ENCODE results near the gene TRAF2. TPM values are rescaled to one million over a fixed set of nuclear protein-coding genes. Genes with fewer than 3 reads are reported as not detected.

Gene TRAF2
- total RNA-seq, 1 donor from 2014 or later: 16.5 TPM

DNA sequence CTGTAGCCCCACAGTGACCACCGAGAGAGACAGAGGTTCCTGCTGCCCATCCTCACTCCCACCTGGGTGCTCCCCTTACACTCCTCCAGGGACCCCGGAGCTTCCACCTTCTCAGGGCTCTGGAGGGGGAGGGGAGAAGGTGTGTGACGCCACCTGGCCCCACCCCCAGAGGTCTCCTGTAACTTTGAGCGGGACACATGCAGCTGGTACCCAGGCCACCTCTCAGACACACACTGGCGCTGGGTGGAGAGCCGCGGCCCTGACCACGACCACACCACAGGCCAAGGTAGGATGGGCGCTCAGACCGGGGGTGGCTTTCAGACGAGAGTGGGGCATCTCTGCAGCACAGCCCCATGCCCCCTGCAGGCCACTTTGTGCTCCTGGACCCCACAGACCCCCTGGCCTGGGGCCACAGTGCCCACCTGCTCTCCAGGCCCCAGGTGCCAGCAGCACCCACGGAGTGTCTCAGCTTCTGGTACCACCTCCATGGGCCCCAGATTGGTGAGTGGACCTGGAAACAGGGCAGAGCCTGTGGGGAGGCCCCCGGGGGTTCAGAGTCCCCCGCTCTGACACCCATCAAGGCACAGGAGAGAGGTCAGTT is 29.7 kb upstream of the TRAF2 start:
- DNase-seq (no peak), ATAC-seq (no peak)
- no peaks in the 10 kb centered on the region for H3K9me3 ChIP-seq
- no peaks in the 10 kb centered on the region for H3K27me3 ChIP-seq (ENCODE audit: low read depth)
- peaks cover 11% of the 10 kb centered on the region for H3K4me1 ChIP-seq
- H3K4me3 ChIP-seq: no peak overlapping the region
- intact Hi-C loops (cut with DNase I): no loop called here
- H3K36me3 ChIP-seq: peaks cover 18% of the 10 kb centered on the region
- H3K27ac ChIP-seq: no peak overlapping the region
- TF ChIP-seq, protein P1, sequence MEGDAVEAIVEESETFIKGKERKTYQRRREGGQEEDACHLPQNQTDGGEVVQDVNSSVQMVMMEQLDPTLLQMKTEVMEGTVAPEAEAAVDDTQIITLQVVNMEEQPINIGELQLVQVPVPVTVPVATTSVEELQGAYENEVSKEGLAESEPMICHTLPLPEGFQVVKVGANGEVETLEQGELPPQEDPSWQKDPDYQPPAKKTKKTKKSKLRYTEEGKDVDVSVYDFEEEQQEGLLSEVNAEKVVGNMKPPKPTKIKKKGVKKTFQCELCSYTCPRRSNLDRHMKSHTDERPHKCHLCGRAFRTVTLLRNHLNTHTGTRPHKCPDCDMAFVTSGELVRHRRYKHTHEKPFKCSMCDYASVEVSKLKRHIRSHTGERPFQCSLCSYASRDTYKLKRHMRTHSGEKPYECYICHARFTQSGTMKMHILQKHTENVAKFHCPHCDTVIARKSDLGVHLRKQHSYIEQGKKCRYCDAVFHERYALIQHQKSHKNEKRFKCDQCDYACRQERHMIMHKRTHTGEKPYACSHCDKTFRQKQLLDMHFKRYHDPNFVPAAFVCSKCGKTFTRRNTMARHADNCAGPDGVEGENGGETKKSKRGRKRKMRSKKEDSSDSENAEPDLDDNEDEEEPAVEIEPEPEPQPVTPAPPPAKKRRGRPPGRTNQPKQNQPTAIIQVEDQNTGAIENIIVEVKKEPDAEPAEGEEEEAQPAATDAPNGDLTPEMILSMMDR (IDR thresholded peaks at IDR 0.05): no peak

DNA sequence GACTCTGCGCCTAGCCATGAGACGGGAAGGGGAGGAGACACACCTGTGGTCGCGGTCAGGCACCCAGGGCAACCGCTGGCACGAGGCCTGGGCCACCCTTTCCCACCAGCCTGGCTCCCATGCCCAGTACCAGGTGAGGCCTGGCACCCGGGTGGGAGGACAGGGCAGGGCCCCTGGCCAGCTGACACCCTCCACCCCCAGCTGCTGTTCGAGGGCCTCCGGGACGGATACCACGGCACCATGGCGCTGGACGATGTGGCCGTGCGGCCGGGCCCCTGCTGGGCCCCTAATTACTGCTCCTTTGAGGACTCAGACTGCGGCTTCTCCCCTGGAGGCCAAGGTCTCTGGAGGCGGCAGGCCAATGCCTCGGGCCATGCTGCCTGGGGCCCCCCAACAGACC is 29.1 kb upstream of the TRAF2 start:
- no peak overlapping the region for H3K4me3 ChIP-seq
- TF ChIP-seq, protein P1 (IDR thresholded peaks at IDR 0.05): no peak
- H3K4me1 ChIP-seq: peaks cover 11% of the 10 kb centered on the region
- intact Hi-C loops (cut with DNase I): no loop called here
- H3K9me3 ChIP-seq: no peaks in the 10 kb centered on the region
- ATAC-seq: no peak
- peaks cover 19% of the 10 kb centered on the region for H3K36me3 ChIP-seq
- no peak overlapping the region for H3K27ac ChIP-seq
- H3K27me3 ChIP-seq (ENCODE audit: low read depth): no peaks in the 10 kb centered on the region
- DNase-seq: no peak

DNA sequence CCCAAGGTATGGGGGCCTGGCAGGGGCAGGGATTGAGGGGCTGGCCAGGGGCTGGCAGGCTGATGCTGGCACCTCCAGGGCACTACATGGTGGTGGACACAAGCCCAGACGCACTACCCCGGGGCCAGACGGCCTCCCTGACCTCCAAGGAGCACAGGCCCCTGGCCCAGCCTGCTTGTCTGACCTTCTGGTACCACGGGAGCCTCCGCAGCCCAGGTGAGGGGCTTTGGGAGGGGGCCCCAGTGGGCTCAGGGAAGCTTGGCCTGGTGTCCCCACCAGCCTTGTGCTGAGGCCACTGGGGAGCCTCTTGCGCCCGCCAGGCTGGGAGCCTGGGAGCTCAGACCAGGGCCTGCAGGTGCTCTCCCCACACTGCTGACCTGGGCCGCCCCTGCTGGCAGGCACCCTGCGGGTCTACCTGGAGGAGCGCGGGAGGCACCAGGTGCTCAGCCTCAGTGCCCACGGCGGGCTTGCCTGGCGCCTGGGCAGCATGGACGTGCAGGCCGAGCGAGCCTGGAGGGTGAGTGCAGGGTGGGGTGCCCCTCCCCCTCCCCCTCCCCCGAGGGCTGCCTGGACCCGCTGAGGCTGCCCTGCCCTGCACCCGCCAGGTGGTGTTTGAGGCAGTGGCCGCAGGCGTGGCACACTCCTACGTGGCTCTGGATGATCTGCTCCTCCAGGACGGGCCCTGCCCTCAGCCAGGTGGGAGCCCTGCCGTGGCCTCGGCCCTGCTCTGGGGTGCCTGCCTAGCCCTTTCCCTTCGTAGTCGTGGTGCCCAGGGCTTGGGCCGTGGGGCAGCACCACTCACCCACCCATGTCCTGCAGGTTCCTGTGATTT is 28.5 kb upstream of the TRAF2 start:
- Histone ChIP-seq H3K36me3 (peaks cover 25% of the 10 kb centered on the region), H3K4me1 (peaks cover 11% of the 10 kb centered on the region), H3K4me3 (no peak overlapping the region), H3K27me3 (ENCODE audit: low read depth) (no peaks in the 10 kb centered on the region), H3K9me3 (no peaks in the 10 kb centered on the region), H3K27ac (no peak overlapping the region)
- ATAC-seq: peak in 1 of 2 donors; percentile 2
- intact Hi-C loops (cut with DNase I): no loop called here
- no peak for DNase-seq
- TF ChIP-seq, protein P1 (IDR thresholded peaks at IDR 0.05): no peak

DNA sequence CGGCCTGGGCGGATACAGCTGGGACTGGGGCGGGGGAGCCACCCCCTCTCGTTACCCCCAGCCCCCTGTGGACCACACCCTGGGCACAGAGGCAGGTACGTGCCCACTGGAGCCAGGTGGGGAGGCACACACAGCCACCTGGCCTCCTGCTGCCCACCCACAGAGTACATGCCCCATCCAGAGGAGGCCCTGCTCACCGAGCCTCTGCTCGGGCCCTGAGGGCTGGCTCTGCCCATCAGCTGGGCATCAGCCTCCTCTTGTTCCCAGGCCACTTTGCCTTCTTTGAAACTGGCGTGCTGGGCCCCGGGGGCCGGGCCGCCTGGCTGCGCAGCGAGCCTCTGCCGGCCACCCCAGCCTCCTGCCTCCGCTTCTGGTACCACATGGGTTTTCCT is 27.9 kb upstream of the TRAF2 start:
- H3K9me3 ChIP-seq: no peaks in the 10 kb centered on the region
- no peak overlapping the region for H3K27ac ChIP-seq
- intact Hi-C loops (cut with DNase I): no loop called here
- DNase-seq (no peak), ATAC-seq (no peak)
- peaks cover 11% of the 10 kb centered on the region for H3K4me1 ChIP-seq
- no peaks in the 10 kb centered on the region for H3K27me3 ChIP-seq (ENCODE audit: low read depth)
- H3K36me3 ChIP-seq: peaks cover 32% of the 10 kb centered on the region
- TF ChIP-seq, protein P1 (IDR thresholded peaks at IDR 0.05): no peak
- H3K4me3 ChIP-seq: no peak overlapping the region

DNA sequence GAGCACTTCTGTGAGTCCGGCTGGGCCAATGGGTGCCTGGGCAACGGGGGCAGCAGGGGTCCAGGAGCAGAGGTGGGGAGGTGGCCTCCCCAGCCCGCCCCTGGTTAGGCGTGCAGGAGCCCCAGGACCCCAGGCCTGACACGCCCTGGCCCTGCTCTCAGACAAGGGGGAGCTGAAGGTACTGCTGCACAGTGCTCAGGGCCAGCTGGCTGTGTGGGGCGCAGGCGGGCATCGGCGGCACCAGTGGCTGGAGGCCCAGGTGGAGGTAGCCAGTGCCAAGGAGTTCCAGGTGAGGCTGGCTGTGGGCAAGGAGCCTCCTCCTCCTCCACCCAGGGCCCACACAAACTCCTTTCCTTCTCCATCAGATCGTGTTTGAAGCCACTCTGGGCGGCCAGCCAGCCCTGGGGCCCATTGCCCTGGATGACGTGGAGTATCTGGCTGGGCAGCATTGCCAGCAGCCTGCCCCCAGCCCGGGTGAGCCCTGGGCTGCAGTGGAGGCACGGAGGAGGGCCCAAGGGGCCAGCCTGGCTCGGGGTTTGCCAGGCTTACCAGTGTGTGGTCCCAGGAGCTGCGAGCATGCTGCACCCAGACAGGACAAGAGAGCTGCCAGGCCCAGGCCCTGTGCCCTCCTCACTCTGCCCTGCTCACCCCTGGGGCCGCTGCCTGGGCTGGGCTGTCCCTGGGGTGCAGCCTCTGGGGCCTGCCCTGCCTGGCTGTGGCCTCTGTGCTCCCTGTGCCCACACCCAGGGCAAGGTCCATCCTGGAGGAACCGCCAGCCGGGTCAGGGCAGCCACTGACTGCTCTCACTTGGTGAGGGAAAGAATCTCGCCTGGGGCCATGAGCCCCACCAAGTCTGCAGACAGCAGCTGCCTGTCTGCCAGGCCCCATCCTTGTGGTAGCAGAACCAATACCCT is 27.2 kb upstream of the TRAF2 start:
- peak; percentile 70 for DNase-seq
- ATAC-seq: peak; percentile 19 to 49
- no peak overlapping the region for H3K27ac ChIP-seq

More for the DNA sequence above, 27.2 kb upstream of the TRAF2 start:
- Histone ChIP-seq H3K4me1 (peaks cover 15% of the 10 kb centered on the region), H3K27me3 (ENCODE audit: low read depth) (no peaks in the 10 kb centered on the region), H3K4me3 (no peak overlapping the region), H3K36me3 (peaks cover 38% of the 10 kb centered on the region), H3K9me3 (no peaks in the 10 kb centered on the region)
- intact Hi-C loops (cut with DNase I): no loop called here
- TF ChIP-seq, protein P1 (IDR thresholded peaks at IDR 0.05): no peak

Measured in lower lobe of right lung (tissue), 2 donors.